GM21526 (cell line): ENCODE results near the gene NEMF.
"Not testable (repeated sequence)": the region's sequence is repeated elsewhere in the genome, so short reads cannot be mapped to it uniquely, and the experiment has no call there.

Experiments used
- ATAC-seq: cut with Tn5 transposase; IDR thresholded peaks from one replicate; pipeline ENCODE4 v1.9.1; 2021; ENCODE audit warnings: moderate library complexity; ENCODE audit not compliant: unreplicated experiment, low FRiP score

The NEMF gene, protein sequence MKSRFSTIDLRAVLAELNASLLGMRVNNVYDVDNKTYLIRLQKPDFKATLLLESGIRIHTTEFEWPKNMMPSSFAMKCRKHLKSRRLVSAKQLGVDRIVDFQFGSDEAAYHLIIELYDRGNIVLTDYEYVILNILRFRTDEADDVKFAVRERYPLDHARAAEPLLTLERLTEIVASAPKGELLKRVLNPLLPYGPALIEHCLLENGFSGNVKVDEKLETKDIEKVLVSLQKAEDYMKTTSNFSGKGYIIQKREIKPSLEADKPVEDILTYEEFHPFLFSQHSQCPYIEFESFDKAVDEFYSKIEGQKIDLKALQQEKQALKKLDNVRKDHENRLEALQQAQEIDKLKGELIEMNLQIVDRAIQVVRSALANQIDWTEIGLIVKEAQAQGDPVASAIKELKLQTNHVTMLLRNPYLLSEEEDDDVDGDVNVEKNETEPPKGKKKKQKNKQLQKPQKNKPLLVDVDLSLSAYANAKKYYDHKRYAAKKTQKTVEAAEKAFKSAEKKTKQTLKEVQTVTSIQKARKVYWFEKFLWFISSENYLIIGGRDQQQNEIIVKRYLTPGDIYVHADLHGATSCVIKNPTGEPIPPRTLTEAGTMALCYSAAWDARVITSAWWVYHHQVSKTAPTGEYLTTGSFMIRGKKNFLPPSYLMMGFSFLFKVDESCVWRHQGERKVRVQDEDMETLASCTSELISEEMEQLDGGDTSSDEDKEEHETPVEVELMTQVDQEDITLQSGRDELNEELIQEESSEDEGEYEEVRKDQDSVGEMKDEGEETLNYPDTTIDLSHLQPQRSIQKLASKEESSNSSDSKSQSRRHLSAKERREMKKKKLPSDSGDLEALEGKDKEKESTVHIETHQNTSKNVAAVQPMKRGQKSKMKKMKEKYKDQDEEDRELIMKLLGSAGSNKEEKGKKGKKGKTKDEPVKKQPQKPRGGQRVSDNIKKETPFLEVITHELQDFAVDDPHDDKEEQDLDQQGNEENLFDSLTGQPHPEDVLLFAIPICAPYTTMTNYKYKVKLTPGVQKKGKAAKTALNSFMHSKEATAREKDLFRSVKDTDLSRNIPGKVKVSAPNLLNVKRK

DNA sequence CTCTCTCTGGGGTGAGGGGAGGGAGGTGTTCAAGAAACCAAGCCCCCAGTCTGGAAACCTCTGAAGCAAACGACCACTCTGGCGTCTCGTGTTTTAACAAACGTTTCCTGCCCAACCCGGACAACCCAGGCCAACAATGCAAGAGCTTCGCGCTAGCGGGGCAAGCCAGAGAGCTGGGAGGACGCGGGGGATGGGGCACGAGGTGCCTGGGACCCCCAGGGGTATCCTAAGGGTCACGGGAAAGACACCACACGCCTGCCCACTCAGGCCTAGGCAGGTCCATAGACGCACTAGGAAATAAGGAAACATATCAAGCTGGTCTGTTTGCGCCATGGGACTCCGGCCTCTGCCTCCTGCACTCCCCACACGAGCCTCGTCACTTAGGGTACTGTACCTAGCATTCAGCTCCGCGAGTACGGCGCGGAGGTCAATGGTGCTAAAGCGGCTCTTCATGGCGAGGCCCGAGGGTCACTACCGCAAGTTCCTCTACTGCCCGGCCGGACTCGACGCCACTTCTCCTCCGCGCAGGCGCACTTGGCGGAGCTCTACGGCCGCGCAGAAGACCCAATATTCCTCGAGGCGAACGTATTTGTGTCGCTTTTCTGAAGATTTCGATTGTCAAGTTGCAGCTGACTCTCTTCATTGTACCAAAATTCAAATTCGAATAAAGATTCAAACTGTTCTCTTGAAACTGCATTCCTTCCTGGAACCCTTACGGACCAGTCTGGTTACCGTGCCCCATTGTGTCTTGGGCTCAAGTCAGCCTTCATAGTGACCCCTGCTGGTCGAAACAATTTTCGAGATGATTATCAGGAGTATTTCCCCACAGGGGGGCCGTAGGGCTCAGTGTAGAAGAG is at the start of gene NEMF:
Gene NEMF, minus strand, starts transcription at position 488 of the 857 bp plus-strand sequence. Its CDS starts 35 bp downstream, at position 453.
- peak; percentile 69 for ATAC-seq

DNA sequence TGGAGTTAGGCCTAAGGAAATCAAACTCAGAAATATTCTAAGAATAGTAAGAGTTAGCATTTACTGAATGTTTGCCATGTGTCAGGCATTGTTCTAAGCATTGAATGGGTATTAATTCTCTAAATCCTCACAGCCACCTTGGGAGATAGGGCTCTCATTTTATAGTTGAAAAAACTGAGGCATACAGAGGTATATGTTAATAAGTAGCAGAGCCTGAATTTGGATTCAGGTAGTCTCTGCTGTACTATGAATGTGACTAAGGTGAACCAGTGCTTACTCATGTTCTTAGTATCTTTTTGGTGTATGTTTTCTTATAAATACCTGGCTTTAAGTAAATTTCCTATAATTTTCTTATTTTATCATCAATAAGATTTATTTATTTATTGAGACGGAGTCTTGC is 48.4 kb upstream of the NEMF start:
- ATAC-seq: no peak

DNA sequence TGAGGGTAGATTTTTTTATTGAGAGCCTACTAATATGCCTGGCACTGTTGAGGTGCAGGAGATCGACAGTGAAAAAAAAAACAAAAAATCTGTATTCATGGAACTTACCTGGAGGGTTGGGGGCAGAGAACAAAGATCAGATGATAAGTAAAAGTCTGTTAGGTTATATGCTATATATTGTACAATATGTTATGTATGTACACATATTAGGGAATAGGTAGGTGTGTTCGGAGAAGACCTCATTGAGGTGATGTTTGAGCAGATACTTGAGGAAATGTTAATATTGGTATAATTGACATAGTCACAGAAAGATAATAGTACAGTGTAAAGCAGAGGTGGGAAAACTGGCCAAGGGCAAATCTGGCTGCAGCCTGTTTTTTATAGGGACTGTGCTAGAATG is 45.9 kb upstream of the NEMF start:
- no peak for ATAC-seq

DNA sequence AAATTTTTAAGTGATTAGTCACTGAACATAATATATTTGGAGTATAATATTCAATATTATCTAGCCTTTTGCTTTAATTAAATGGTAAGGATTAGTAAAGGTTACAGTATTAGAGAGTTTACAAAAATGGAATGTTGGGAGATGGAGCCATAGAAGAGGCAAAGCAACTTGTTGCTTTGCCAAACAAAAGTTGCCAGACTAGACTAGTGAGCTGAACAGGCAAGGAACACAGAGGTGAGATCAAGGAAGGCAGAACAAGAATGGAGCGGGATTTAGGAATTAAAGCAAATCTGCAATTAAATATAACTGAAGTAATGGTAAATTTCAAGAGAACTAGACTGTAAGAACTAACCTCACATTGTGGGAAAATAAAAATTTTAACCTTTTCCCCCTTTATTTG is 45.4 kb upstream of the NEMF start:
- ATAC-seq: no peak

DNA sequence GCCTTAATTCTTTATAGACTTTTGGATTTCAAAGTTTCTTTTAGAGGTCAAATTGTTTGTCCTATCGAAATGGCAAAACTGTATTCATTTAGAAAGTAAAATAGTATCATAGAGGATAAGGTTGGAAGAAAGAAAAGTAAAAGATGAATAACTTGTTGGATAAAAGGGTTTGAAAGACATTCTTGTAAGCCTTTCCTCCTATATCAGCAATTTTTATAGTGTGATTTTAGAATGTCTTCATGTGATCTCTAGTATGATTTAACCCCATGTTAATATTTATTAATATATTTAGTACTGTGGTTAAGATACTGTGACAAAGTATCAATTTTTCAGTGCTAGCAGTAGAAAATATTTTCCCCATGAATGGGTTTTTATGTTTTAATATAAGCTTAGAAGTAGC is 44.8 kb upstream of the NEMF start:
- ATAC-seq: no peak

DNA sequence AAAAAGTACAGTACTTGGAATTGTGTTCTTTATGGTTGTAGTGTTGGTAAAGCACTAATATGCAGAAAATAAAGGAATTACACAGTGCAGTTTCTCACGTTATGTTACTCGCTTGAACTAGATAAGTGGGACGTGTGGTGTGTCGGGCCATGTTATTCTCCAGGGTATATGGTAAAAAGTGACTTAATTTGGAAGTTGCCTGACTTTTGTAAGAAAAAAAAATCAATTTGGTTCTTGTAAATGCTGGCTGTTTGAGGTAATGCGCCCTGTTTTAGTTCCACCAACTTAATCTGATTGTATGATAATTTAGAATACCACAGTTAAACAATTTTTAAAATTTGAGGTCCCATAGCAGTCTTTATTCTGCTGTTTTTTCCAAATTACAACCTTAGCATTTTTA is 44.4 kb upstream of the NEMF start:
- no peak for ATAC-seq

DNA sequence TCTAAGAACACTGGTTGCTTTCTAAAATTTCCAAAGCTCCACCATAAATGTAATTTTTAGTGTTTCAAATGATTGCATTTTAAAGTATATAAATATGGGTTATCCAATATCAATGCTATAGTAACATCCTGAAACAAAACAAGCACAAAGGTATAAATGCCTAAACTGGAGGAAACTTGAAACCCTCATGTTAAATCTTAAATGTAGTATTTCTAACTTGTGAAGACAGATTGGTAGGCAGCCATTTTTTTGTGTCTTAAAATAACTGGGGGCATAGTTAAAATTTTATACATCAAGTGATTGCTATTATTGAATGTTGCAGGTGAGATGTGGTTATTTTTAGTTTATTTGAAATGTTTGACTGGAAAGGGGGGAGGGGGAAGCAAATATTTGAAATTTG is 43.7 kb upstream of the NEMF start:
- ATAC-seq: not testable (repeated sequence)

DNA sequence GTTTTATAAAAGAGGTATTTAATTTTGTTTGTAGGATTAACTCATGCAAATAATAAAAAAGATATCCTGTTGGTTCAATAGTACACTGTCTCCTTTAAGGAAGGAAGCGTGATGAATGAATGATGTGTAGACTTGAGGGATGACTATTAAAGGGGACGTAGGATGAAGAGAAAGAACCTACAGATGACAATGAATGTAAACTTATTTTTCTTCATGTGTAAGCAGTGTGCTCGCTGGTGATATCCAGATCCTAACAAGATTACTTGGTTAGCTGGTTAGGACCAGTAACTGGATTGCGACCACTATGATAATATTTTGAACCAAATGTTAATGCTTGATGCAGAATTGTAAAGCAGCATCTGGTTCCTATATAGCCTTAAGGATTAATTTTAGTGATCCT is 42.9 kb upstream of the NEMF start:
- ATAC-seq: no peak

DNA sequence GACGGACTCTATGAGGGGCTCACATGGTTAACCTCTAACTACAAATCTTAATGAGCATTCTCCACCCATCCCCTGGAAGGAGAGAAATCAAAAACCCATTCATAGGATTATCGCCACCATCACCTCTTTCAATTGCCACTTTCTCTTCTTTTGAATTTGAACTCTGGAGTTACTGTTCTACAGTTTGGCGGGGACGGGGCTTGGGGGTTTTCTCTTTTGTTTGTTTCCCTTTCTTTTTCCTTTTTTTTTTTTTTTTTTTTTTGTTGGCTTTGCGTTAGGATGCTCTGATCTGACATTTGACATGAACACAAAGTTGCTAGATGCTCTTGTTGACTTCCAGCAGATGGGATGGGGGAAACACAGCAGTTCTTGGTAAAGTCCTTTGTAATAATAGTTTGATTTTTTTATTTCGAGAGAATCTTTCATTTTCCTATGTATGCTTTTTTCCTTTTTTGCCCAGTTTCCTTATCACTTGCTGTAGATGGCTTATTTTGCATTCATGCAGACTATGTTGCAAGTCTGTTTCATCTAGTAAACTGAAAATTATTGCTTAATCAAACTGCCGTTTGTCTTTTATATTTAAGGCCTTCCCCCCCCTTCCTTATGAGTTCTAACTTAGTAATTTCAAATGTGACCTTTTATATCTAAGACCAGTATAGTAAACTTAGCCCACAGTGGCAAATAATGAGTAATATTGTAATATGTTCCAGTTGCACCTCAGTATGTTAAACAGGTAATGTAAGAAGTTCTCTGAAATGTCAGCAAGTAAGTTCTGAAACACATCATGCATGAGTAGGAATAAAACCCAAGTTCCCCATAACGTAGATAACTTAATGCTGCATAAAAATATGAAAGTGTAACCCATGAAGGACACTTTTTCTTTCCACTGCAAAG is 41.9 kb upstream of the NEMF start:
- not testable (repeated sequence) for ATAC-seq

DNA sequence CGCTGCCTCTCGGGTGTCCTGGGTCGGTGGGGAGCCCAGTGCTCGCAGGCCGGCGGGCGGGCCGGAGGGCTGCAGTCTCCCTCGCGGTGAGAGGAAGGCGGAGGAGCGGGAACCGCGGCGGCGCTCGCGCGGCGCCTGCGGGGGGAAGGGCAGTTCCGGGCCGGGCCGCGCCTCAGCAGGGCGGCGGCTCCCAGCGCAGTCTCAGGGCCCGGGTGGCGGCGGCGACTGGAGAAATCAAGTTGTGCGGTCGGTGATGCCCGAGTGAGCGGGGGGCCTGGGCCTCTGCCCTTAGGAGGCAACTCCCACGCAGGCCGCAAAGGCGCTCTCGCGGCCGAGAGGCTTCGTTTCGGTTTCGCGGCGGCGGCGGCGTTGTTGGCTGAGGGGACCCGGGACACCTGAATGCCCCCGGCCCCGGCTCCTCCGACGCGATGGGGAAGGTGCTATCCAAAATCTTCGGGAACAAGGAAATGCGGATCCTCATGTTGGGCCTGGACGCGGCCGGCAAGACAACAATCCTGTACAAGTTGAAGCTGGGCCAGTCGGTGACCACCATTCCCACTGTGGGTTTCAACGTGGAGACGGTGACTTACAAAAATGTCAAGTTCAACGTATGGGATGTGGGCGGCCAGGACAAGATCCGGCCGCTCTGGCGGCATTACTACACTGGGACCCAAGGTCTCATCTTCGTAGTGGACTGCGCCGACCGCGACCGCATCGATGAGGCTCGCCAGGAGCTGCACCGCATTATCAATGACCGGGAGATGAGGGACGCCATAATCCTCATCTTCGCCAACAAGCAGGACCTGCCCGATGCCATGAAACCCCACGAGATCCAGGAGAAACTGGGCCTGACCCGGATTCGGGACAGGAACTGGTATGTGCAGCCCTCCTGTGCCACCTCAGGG is 41.0 kb upstream of the NEMF start:
- ATAC-seq: peak; percentile 39

DNA sequence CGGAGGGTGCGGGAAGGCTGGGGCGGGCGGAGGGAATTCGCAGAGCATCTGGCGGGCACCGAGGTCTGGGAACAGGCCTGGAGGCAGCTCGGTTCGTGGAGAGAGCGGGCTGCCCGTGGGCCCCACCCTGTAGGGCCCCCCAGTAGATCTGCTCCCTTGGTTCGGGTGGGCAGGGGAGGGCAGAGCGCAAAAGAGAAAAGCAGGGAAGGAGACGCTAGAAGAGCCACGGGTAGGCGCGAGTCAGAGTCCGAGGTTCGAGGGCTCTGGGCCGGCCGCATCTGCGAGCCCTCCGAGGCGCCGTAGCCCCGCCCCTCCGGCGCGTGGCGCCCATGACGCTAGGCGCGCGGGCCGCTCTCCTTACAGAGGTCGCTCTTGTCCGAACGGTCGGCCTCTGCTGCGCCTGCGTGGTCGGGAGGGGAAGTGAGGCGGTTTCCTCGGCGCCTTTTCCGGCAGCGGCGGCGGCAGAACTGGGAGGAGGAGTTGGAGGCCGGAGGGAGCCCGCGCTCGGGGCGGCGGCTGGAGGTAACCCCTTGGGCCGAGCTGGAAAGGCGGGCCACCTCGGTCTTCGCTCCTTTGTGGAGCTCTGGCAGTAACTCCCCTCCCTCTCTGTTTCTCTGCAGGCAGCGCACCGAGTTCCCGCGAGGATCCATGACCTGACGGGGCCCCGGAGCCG is 40.2 kb upstream of the NEMF start, which contains the start of gene ARF6:
Gene ARF6, plus strand, starts transcription at position 447 of the 673 bp plus-strand sequence. CDS start 655 bp downstream, outside the sequence.
- ATAC-seq: peak; percentile 81

DNA sequence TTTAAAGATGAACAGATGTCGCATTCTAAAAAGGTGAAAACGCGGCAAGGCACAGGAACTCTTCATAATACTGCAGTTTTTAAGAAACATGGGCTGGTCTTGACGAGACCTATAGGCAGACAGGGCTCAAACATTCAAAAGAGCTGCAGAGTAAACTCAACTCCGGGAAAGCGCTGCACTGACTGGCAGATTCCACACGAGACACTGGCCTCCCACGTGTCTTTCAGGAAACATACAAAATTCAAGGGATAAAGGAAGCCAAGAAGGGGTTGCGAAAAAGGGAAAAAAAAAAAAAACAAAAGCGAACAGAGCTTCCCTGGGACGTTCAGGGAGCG is 39.7 kb upstream of the NEMF start:
- peak; percentile 29 for ATAC-seq

DNA sequence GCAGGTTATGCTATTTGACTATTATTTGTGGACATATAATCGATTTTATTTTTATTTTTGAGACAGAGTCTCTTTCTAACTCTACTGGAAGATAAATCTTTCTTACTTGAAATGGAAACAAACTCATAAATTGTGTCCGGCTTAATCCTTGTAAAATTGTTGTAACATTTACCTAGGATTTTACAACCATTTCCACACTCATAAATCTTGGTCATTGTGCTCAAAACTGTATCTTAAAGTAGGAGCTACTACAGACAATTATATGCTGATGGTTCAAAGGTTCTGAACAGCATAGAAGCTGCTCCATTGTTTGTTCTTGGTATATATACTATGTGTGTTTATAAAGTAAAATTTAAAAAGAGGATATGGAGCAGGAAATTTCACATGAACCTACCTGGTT is 35.7 kb upstream of the NEMF start:
- ATAC-seq: no peak

DNA sequence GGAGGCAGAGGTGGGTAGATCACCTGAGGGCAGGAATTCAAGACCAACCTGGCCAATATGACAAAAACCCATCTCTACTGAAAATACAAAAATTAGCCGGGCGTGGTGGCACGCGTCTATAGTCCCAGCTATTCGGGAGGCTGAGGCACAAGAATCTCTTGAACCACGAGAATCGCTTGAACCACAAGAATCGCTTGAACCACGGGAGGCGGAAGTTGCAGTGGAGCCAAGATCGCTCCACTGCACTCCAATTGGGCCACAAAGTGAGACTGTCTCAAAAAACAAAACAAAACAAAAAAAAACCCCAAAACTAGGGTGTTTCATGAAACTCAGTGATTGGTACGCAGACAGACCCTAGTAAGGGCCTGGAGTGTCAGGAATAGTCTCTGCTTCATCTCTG is 33.9 kb upstream of the NEMF start:
- no peak for ATAC-seq

DNA sequence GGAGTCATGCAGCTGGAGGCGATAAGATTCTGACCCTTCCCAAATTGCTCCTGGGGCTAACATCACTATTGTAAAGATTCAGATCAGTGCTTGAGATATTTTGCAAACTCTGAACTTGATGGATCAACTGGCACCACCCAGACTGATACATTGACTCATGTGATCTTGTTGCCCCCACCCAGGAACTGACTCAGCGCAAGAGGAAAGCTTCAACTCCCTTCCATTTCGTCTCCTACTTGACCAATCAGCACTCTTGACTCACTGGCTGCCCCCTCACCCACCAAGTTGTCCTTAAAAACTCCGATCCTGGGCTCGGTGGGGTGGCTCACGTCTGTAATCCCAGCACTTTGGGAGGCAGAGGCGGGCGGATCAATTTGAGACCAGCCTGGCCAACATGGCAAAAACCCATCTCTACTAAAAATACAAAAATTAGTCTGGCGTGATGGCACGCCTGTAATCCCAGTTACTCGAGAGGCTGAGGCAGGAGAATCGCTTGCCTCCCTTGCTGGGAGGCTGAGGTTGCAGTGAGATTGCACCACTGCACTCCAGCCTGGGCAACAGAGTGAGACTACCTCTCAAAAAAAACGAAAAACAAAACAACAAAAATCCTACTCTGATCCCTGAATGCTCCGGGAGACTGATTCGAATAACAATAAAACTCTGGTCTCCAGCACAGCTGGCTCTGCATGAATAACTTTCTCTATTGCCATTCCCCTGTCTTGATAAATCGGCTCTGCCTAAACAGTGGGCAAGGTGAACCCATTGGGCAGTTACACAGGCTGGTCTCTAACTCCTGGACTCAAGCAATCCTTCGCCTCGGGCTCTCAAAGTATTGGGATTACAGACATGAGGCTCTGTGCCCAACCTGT is 30.5 kb upstream of the NEMF start:
- ATAC-seq: no peak

DNA sequence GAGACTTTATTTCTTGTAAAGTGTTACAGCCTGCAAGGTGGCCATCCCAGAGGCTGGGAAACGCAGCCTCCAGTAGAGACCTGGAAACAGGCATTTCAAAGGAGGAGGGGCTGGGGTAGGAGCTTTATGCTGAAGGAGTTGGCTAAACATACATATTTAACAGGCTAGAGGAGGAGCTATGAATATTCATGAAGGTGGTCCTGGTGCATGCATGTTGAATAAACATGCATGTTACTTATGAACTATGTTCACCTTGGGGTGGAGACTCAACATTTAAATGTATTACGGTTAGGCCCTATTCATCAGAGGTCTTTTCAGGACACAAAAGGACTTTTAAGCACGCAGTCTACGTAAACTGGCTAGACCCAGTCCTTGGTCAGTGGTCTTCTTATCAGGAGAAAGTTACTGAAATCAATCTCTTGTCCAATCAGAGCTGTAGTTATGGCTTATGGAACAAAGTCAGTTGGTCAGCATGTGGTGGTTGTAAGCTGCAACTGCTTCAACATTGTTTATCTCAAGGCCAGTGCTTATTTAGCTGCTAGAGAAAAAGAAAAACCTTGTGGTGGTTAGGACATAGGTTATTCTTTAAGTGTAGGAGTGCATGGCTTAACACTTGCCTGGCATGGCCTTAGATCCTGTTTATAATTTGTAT is 28.9 kb upstream of the NEMF start:
- ATAC-seq: no peak
